Measurements from ENCODE around the gene SLC8A1.
A peak's percentile ranks its signal among the peaks of the same experiment; 100 is the strongest.

SLC8A1 gene

GRCh38 chr2:40155728-40156127 lies 296.2 kb downstream of the SLC8A1 start:
- no peak for DNase-seq (ENCODE audit: low read depth)

- no peak for DNase-seq (ENCODE audit: low read depth)
These were observed 301.6 kb downstream of the SLC8A1 start for GRCh38 chr2:40150266-40150665.

- DNase-seq (ENCODE audit: low read depth) = no peak
These were observed 303.6 kb downstream of the SLC8A1 start for GRCh38 chr2:40148334-40148733.

GRCh38 chr2:40147360-40147759 lies 304.5 kb downstream of the SLC8A1 start:
- no peak for DNase-seq (ENCODE audit: low read depth)

GRCh38 chr2:40144022-40144421 lies 307.9 kb downstream of the SLC8A1 start:
- DNase-seq (ENCODE audit: low read depth) = no peak

GRCh38 chr2:40138314-40138713 lies 313.6 kb downstream of the SLC8A1 start:
- DNase-seq (ENCODE audit: low read depth) = no peak

- no peak for DNase-seq (ENCODE audit: low read depth)
These were observed 320.7 kb downstream of the SLC8A1 start for GRCh38 chr2:40131081-40131704.

- DNase-seq (ENCODE audit: low read depth) = no peak
These were observed 321.5 kb downstream of the SLC8A1 start for GRCh38 chr2:40130251-40130994.

GRCh38 chr2:40129725-40130124 lies 322.2 kb downstream of the SLC8A1 start:
- no peak for DNase-seq (ENCODE audit: low read depth)

GRCh38 chr2:40128796-40129195 lies 323.1 kb downstream of the SLC8A1 start:
- no peak for DNase-seq (ENCODE audit: low read depth)

GRCh38 chr2:40127890-40128557 lies 323.9 kb downstream of the SLC8A1 start:
- DNase-seq (ENCODE audit: low read depth) = peak; percentile 78

- no peak for DNase-seq (ENCODE audit: low read depth)
These were observed 324.7 kb downstream of the SLC8A1 start for GRCh38 chr2:40127146-40127545.

GRCh38 chr2:40126006-40126405 lies 325.9 kb downstream of the SLC8A1 start:
- no peak for DNase-seq (ENCODE audit: low read depth)

- DNase-seq (ENCODE audit: low read depth) = no peak
These were observed 328.1 kb downstream of the SLC8A1 start for GRCh38 chr2:40123746-40124145.

- no peak for DNase-seq (ENCODE audit: low read depth)
These were observed 328.6 kb downstream of the SLC8A1 start for GRCh38 chr2:40123326-40123725.

- no peak for DNase-seq (ENCODE audit: low read depth)
These were observed 330.9 kb downstream of the SLC8A1 start for GRCh38 chr2:40120957-40121356.

GRCh38 chr2:40120026-40120425 lies 331.9 kb downstream of the SLC8A1 start:
- no peak for DNase-seq (ENCODE audit: low read depth)

- no peak for DNase-seq (ENCODE audit: low read depth)
These were observed 333.3 kb downstream of the SLC8A1 start for GRCh38 chr2:40118622-40119021.

GRCh38 chr2:40115894-40116293 lies 336.0 kb downstream of the SLC8A1 start:
- no peak for DNase-seq (ENCODE audit: low read depth)

GRCh38 chr2:40115348-40115747 lies 336.5 kb downstream of the SLC8A1 start:
- DNase-seq (ENCODE audit: low read depth) = no peak

GRCh38 chr2:40113997-40114396 lies 337.9 kb downstream of the SLC8A1 start:
- no peak for DNase-seq (ENCODE audit: low read depth)

GRCh38 chr2:40113272-40113968 lies 338.5 kb downstream of the SLC8A1 start:
- DNase-seq (ENCODE audit: low read depth) = no peak

GRCh38 chr2:40109381-40109780 lies 342.5 kb downstream of the SLC8A1 start:
- no peak for DNase-seq (ENCODE audit: low read depth)

Measured in non-pigmented ciliary epithelial cell (primary cell).